Keratinocyte (primary cell): Measurements from ENCODE around the gene SLC44A1. TPM values are rescaled to one million over a fixed set of nuclear protein-coding genes. Genes with fewer than 3 reads are reported as not detected.

ENCODE experiments used
- DNase-seq: peaks from one replicate; pipeline ENCODE4 v3.0.0-alpha.2; 2011; ENCODE audit warnings: low read depth, missing footprints, low spot score
- FAIRE-seq: peaks from 2 replicates; lab custom pipeline; 2011; peaks lifted over from hg19 to GRCh38; lab: Jason Lieb, UNC
- H2AFZ ChIP-seq: 2 replicates; pipeline ENCODE4 v1.6.0; 2012; ENCODE audit warnings: low read length, control low read depth, inconsistent platforms; ENCODE audit not compliant: control insufficient read depth
- H3K27ac ChIP-seq: 2 replicates; pipeline ENCODE4 v1.5.1; 2011; ENCODE audit warnings: low read length; ENCODE audit not compliant: control insufficient read depth, insufficient read depth
- H3K27me3 ChIP-seq: 3 replicates; pipeline ENCODE4 v1.6.0; 2011; ENCODE audit warnings: low read length; ENCODE audit not compliant: control insufficient read depth, insufficient read depth; ENCODE audit errors: extremely low read depth
- H3K36me3 ChIP-seq, 2 experiments: 2 replicates in 1 of 2; 3 replicates in 1 of 2; pipeline ENCODE4 v1.5.1; 2011; ENCODE audit warnings: low read length in 2 of 2, mild to moderate bottlenecking in 1 of 2; ENCODE audit not compliant: control insufficient read depth in 2 of 2, insufficient read depth in 2 of 2; ENCODE audit errors: extremely low read depth in 1 of 2
- H3K4me1 ChIP-seq: 3 replicates; pipeline ENCODE4 v1.5.1; 2011; ENCODE audit warnings: low read length; ENCODE audit not compliant: control insufficient read depth, insufficient read depth; ENCODE audit errors: extremely low read depth
- H3K4me2 ChIP-seq: 3 replicates; pipeline ENCODE4 v1.6.0; 2011; ENCODE audit warnings: low read depth, low read length; ENCODE audit not compliant: control insufficient read depth, insufficient read depth; ENCODE audit errors: extremely low read depth
- H3K4me3 ChIP-seq, 3 experiments: fragments of 200-600 bp in 1 of 3; sonication (generic) in 1 of 3; 2 replicates in 2 of 3; 3 replicates in 1 of 3; pipeline ENCODE4 v1.5.1; 2011 to 2016; ENCODE audit warnings: low read length in 3 of 3, mild to moderate bottlenecking in 3 of 3, control low read depth in 2 of 3, inconsistent platforms in 1 of 3, low read depth in 1 of 3, mixed read lengths in 1 of 3, mixed run types in 1 of 3, moderate library complexity in 1 of 3; ENCODE audit not compliant: control insufficient read depth in 2 of 3, insufficient read depth in 2 of 3; ENCODE audit errors: extremely low read depth in 1 of 3
- H3K79me2 ChIP-seq: 2 replicates; pipeline ENCODE4 v1.6.0; 2012; ENCODE audit warnings: low read length; ENCODE audit not compliant: control insufficient read depth, insufficient read depth
- H3K9ac ChIP-seq: 3 replicates; pipeline ENCODE4 v1.6.0; 2011; ENCODE audit warnings: low read length; ENCODE audit not compliant: control insufficient read depth, insufficient read depth; ENCODE audit errors: extremely low read depth
- H3K9me1 ChIP-seq: 3 replicates; pipeline ENCODE4 v1.6.0; 2011; ENCODE audit warnings: low read length; ENCODE audit not compliant: control insufficient read depth, insufficient read depth; ENCODE audit errors: extremely low read depth
- H3K9me3 ChIP-seq: 2 replicates; pipeline ENCODE4 v1.5.1; 2012; ENCODE audit warnings: low read depth, low read length; ENCODE audit not compliant: control insufficient read depth
- H4K20me1 ChIP-seq: 3 replicates; pipeline ENCODE4 v1.6.0; 2011; ENCODE audit warnings: low read length; ENCODE audit not compliant: control insufficient read depth, insufficient read depth; ENCODE audit errors: extremely low read depth
- CTCF ChIP-seq, 3 experiments: IDR thresholded peaks in 1 of 3; conservative IDR thresholded peaks in 1 of 3; optimal IDR thresholded peaks in 1 of 3; 2 replicates in 2 of 3; 3 replicates in 1 of 3; pipeline versions ENCODE3 to v1.5.1; 2011; ENCODE audit warnings: low read length in 3 of 3, mild to moderate bottlenecking in 3 of 3, moderate library complexity in 2 of 3, control low read depth in 1 of 3, inconsistent platforms in 1 of 3; ENCODE audit not compliant: insufficient read depth in 2 of 3; ENCODE audit errors: extremely low read depth in 1 of 3
- EZH2 ChIP-seq: IDR thresholded peaks from one replicate; pipeline ENCODE4 v1.6.1; 2012; ENCODE audit warnings: inconsistent platforms, mild to moderate bottlenecking, low read length, moderate library complexity
- dilution Hi-C: fragments of 300-500 bp; cut with MboI; formaldehyde crosslinking; loops from one replicate; pipeline ENCODE4 v1.7.0; 2020; ENCODE audit warnings: low sequenced_read_pairs; ENCODE audit not compliant: extremely low pct_ligation_motif_present
- polyA plus RNA-seq, 5 experiments: library from polyadenylated mRNA; depleted of rRNA in 3 of 5; stranded (reverse) in 3 of 5; stranded (forward) in 1 of 5; unstranded in 1 of 5; fragments of >200 nt; gene quantifications; 1 replicate in 1 of 5; 2 replicates in 3 of 5; 3 replicates in 1 of 5; pipeline versions ENCODE4 v1.2.1 to v1.2.3, GENCODE V29; 2011 to 2012; ENCODE audit warnings: missing spikeins in 2 of 5, low read depth in 1 of 5, low replicate concordance in 1 of 5

Gene SLC44A1
- polyA plus RNA-seq, 1 donor (not counting 4 experiments of a cell fraction or from before 2014, with no cell fraction given): 22.9 TPM

GRCh38 chr9:105198023-105198422 lies 46.4 kb upstream of the SLC44A1 start:
- Histone ChIP-seq H3K4me1 (no peaks in the 10 kb centered on the region), H3K27me3 (no peaks in the 10 kb centered on the region), H3K9me3 (no peaks in the 10 kb centered on the region), H4K20me1 (no peaks in the 10 kb centered on the region), H3K4me2 (no peak overlapping the region), H3K4me3 (no peak overlapping the region), H3K9ac (no peak overlapping the region), H3K79me2 (no peaks in the 10 kb centered on the region), H3K9me1 (no peaks in the 10 kb centered on the region), H3K27ac (no peak overlapping the region), H3K36me3 (no peaks in the 10 kb centered on the region), H2AFZ (no peak overlapping the region)
- no peak for FAIRE-seq
- DNase-seq: no peak
- dilution Hi-C loops: no loop called here
- no peak for TF ChIP-seq EZH2
- TF ChIP-seq CTCF (optimal IDR thresholded peaks at IDR 0.05 in 1 of 3, IDR thresholded peaks at IDR 0.05 in 1 of 3, conservative IDR thresholded peaks at IDR 0.05 in 1 of 3; ENCODE audit: extremely low read depth in 1 of 3, insufficient read depth in 2 of 3, low read length in 3 of 3): no peak

GRCh38 chr9:105198865-105199264 lies 45.6 kb upstream of the SLC44A1 start:
- dilution Hi-C loops: no loop called here
- no peak overlapping the region for H3K4me2 ChIP-seq
- FAIRE-seq: no peak

More at GRCh38 chr9:105198865-105199264, 45.6 kb upstream of the SLC44A1 start:
- no peak for DNase-seq
- no peak overlapping the region for H2AFZ ChIP-seq
- no peak overlapping the region for H3K4me3 ChIP-seq
- no peaks in the 10 kb centered on the region for H3K27me3 ChIP-seq
- H3K79me2 ChIP-seq: no peaks in the 10 kb centered on the region
- no peaks in the 10 kb centered on the region for H3K36me3 ChIP-seq
- H4K20me1 ChIP-seq: no peaks in the 10 kb centered on the region
- no peaks in the 10 kb centered on the region for H3K9me1 ChIP-seq
- TF ChIP-seq CTCF (optimal IDR thresholded peaks at IDR 0.05 in 1 of 3, IDR thresholded peaks at IDR 0.05 in 1 of 3, conservative IDR thresholded peaks at IDR 0.05 in 1 of 3; ENCODE audit: extremely low read depth in 1 of 3, insufficient read depth in 2 of 3, low read length in 3 of 3): no peak
- TF ChIP-seq EZH2: no peak
- H3K9ac ChIP-seq: no peak overlapping the region
- H3K9me3 ChIP-seq: no peaks in the 10 kb centered on the region
- H3K27ac ChIP-seq: no peak overlapping the region
- H3K4me1 ChIP-seq: no peaks in the 10 kb centered on the region
